ENCODE results near the gene DYNC1H1.
"Not testable (repeated sequence)": the region's sequence is repeated elsewhere in the genome, so short reads cannot be mapped to it uniquely, and the experiment has no call there.

Gene DYNC1H1

GRCh38 chr14:102058961-102059360, 94.6 kb downstream of the DYNC1H1 start:
- H3K4me3 Mint-ChIP-seq: no peak overlapping the region
- no peaks in the 10 kb centered on the region for H3K27me3 Mint-ChIP-seq (ENCODE audit: low read depth)
- H3K36me3 Mint-ChIP-seq (ENCODE audit: low read depth): peaks cover 25% of the 10 kb centered on the region
- no peak for TF ChIP-seq CTCF (IDR thresholded peaks at IDR 0.05; ENCODE audit: unreplicated experiment in 3 of 3)
- H3K4me1 Mint-ChIP-seq: peaks cover 2% of the 10 kb centered on the region
- no peak overlapping the region for H3K27ac Mint-ChIP-seq
- H3K9me3 Mint-ChIP-seq: no peaks in the 10 kb centered on the region

DNA sequence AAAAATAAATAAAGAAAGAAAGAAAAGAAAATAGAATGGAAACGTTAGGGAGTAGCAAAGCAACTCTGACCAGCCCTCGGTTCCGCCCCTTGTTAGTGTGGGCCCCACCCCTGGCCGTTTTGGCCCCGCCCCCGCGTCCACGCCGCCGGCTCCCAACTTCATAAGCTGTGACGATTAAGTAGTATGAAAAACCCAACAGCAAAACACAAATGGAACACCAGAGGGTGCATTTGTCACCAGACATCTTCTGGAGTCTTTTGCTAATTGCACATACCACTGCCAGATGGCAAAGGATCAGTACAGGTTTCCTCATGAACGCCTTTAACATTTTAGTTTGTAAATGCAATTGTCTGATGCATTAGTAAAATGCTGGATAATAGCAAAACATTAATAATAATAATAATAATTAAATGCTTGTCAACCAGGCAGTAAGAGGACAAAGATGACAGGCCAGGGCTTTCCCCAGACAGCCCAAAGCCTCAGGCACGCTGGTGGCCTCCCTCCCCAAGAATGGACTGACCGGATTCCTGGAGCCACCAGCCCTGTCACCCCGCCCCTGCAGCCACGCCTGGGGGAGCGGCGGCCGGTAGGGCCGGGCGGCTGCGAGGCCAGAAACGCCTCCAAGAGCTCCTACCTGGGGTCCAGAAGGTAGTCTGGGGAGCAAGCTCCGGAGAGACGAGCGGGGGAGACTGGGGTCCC, 98.9 kb downstream of the DYNC1H1 start:
- H3K27me3 Mint-ChIP-seq (ENCODE audit: low read depth): peaks cover 3% of the 10 kb centered on the region
- H3K36me3 Mint-ChIP-seq (ENCODE audit: low read depth): no peaks in the 10 kb centered on the region
- peak; percentile 46 to 64 (median 53) for TF ChIP-seq CTCF (IDR thresholded peaks at IDR 0.05; ENCODE audit: unreplicated experiment in 3 of 3)
- H3K4me3 Mint-ChIP-seq: no peak overlapping the region
- no peak overlapping the region for H3K27ac Mint-ChIP-seq
- H3K9me3 Mint-ChIP-seq: no peaks in the 10 kb centered on the region
- H3K4me1 Mint-ChIP-seq: peaks cover 4% of the 10 kb centered on the region

DNA sequence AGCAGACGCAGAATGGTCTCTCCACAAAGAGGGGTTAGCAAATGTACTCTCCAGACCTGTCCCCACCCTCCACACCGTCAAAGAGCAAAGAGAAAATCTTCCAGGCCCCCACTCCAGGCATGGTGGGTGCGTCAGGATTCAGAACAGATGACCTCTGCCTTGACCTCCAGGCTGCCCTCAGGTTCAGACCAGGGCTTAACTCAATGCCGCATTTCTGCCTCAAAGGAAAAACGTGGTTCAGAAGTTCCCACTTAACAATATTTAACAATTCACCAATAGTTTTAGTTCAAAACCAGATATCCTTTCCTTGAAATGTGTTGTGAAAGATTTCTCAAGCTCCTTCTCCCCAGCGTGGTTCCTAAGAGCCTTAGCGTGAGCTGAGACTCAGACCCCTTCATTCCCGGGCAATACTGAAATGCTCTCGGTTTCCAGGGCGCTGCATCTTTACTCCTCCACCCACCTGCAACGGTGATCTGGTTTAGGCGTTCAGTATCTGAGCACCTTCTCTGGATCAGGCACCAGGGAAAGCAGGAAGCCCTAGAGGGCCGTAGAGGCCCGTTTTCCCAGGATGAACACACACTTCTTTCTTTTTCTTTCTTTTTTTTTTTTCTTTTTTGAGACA, 99.5 kb downstream of the DYNC1H1 start:
- peaks cover 3% of the 10 kb centered on the region for H3K27me3 Mint-ChIP-seq (ENCODE audit: low read depth)
- no peak overlapping the region for H3K4me3 Mint-ChIP-seq
- no peaks in the 10 kb centered on the region for H3K9me3 Mint-ChIP-seq
- no peak for TF ChIP-seq CTCF (IDR thresholded peaks at IDR 0.05; ENCODE audit: unreplicated experiment in 3 of 3)
- no peaks in the 10 kb centered on the region for H3K36me3 Mint-ChIP-seq (ENCODE audit: low read depth)
- peak overlapping the region in 1 of 3 experiments; percentile 73 for H3K27ac Mint-ChIP-seq
- H3K4me1 Mint-ChIP-seq: peaks cover 4% of the 10 kb centered on the region

GRCh38 chr14:102064590-102064989, 100.2 kb downstream of the DYNC1H1 start:
- not testable (repeated sequence) for H3K9me3 Mint-ChIP-seq; H3K27me3 Mint-ChIP-seq (ENCODE audit: low read depth); H3K4me1 Mint-ChIP-seq

GRCh38 chr14:102066041-102066451, 101.7 kb downstream of the DYNC1H1 start:
- H3K9me3 Mint-ChIP-seq: peaks cover 2% of the 10 kb centered on the region
- TF ChIP-seq CTCF (IDR thresholded peaks at IDR 0.05; ENCODE audit: unreplicated experiment in 3 of 3): no peak
- no peak overlapping the region for H3K4me3 Mint-ChIP-seq
- no peaks in the 10 kb centered on the region for H3K36me3 Mint-ChIP-seq (ENCODE audit: low read depth)
- peaks cover 4% of the 10 kb centered on the region for H3K4me1 Mint-ChIP-seq
- no peak overlapping the region for H3K27ac Mint-ChIP-seq
- H3K27me3 Mint-ChIP-seq (ENCODE audit: low read depth): peaks cover 3% of the 10 kb centered on the region

More at GRCh38 chr14:102064590-102064989, 100.2 kb downstream of the DYNC1H1 start:
- not testable (repeated sequence) for H3K27ac Mint-ChIP-seq; H3K36me3 Mint-ChIP-seq (ENCODE audit: low read depth); H3K4me3 Mint-ChIP-seq

DNA sequence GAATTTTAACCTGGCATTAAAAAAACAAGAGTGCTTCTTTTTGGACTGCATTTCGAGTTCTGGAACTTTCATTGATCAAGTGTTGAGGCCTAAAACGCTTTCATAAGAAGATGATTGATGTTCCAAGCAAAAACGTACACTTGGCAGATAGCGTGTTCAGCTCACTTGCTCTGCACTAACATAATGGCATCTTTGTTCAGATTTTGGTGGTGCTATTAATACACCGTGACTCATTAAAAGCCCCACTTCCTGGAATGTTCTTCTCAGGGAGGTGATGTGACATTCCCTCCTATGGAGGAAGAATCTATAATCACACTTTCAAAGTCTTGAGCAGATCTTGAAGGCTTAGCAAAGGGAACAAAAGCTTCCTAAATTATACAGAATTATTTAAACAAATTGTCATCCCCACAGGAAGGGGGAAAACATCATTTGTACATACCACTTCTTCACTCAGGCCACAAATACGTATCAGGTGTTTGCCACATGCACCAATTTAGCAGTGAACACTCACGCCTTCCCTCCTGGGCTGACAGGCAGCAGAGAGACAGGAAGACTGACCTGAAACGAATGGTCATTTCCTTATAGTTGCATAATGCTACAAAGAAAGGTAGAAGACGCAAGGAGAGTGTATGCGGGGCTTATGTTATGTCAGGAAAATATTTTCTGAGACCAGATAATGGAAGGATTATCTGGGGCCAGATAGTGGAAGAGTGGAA, 107.1 kb downstream of the DYNC1H1 start:
- no peak for TF ChIP-seq CTCF (IDR thresholded peaks at IDR 0.05; ENCODE audit: unreplicated experiment in 3 of 3)
- Mint-ChIP-seq H3K4me1 (no peaks in the 10 kb centered on the region), H3K36me3 (ENCODE audit: low read depth) (peaks cover 6% of the 10 kb centered on the region), H3K4me3 (no peak overlapping the region), H3K9me3 (peaks cover 2% of the 10 kb centered on the region), H3K27me3 (ENCODE audit: low read depth) (no peaks in the 10 kb centered on the region), H3K27ac (no peak overlapping the region)

All from nephron (organoid).